Psoas muscle (tissue), 8 donors: ENCODE measurements around the gene ASPN. TPM values are rescaled to one million over a fixed set of nuclear protein-coding genes. Genes with fewer than 3 reads are reported as not detected.
A peak's percentile ranks its signal among the peaks of the same experiment; 100 is the strongest.

ENCODE experiments used
- ATAC-seq, 4 donors: fragments of 200-7000 bp; cut with Tn5 transposase; one replicate each; pipeline ENCODE4 v1.9.1; 2020; ENCODE audit warnings: moderate library complexity in 3 of 4, mild to moderate bottlenecking in 2 of 4
- DNase-seq, 2 donors: peaks; one replicate each; pipeline ENCODE4 v3.0.0-alpha.2; 2020
- H3K27ac ChIP-seq: fragments of 200-600 bp; one replicate; pipeline ENCODE4 v1.8.0; 2022
- H3K27me3 ChIP-seq, 3 donors: fragments of 200-600 bp in 1 of 3; one replicate each; pipeline versions ENCODE4 v1.6.1 to v1.8.0; 2013 to 2022; ENCODE audit warnings: low read length in 2 of 3, mild to moderate bottlenecking in 2 of 3, moderate library complexity in 1 of 3; ENCODE audit not compliant: insufficient read depth in 3 of 3
- H3K36me3 ChIP-seq, 2 donors: fragments of 200-600 bp in 1 of 2; one replicate each; pipeline versions ENCODE4 v1.6.1 to v1.8.0; 2013 to 2022; ENCODE audit warnings: low read depth in 1 of 2, mild to moderate bottlenecking in 1 of 2, moderate library complexity in 1 of 2; ENCODE audit not compliant: insufficient read depth in 1 of 2
- H3K4me1 ChIP-seq: fragments of 200-600 bp; one replicate; pipeline ENCODE4 v1.8.0; 2022
- H3K4me3 ChIP-seq: fragments of 200-600 bp; one replicate; pipeline ENCODE4 v1.8.0; 2022; ENCODE audit warnings: mild to moderate bottlenecking
- H3K9me3 ChIP-seq: fragments of 200-600 bp; one replicate; pipeline ENCODE4 v1.8.0; 2022
- WGBS, 3 donors: extraction: QIAGEN DNeasy Blood & Tissue Kit; methylation state at CpG; one replicate each; pipeline versions ENCODE4 v1.1.6 to v1.1.7; 2013; 5-methylcytosine and 5-hydroxymethylcytosine counted together
- intact Hi-C, 2 donors: fragments of 100-400 bp; cut with DNase I; formaldehyde crosslinking; loops; one replicate each; pipeline versions ENCODE4 v1.11.0 to v1.14.2; 2022
- polyA plus RNA-seq, 3 donors: library from polyadenylated mRNA; stranded (reverse); fragments of 200-250 nt; gene quantifications; one replicate each; pipeline ENCODE4 v1.2.3, GENCODE V29; 2013
- total RNA-seq, 4 donors: library from RNA; stranded (reverse); fragmentation: NEBNext Ultra II Directional in 2 of 4; extraction: Animal tissue kit (Norgen Biotek cat#: 25700) in 2 of 4; gene quantifications; one replicate each; pipeline versions ENCODE4 v1.2.1 to v1.2.4, GENCODE V29; 2021 to 2023
- TF ChIP-seq, protein P1 (sequence below): fragments of 200-600 bp; IDR thresholded peaks from one replicate; pipeline ENCODE4 v1.8.0; 2022; ENCODE audit warnings: antibody characterized with exemption
- donor health status: healthy with polysubstance abuse.
- donor health status: DM: no; HTN: no; CAD: no; lungs with moderate emphysema.
- donor health status: Bipolar disorder and iron deficiency.
- donor health status: healthy.
- donor health status: DM: yes; HTN: yes; CAD: no.
- donor health status: DM: no; HTN: no; CAD: no.
- donor health status: DM: no; HTN: no; CAD: no.
- donor health status: DM: yes; HTN: yes; CAD: no.

The ASPN gene
- total and polyA plus RNA-seq, 7 donors: 0.52 to 5.7 (median 1.2) TPM

DNA sequence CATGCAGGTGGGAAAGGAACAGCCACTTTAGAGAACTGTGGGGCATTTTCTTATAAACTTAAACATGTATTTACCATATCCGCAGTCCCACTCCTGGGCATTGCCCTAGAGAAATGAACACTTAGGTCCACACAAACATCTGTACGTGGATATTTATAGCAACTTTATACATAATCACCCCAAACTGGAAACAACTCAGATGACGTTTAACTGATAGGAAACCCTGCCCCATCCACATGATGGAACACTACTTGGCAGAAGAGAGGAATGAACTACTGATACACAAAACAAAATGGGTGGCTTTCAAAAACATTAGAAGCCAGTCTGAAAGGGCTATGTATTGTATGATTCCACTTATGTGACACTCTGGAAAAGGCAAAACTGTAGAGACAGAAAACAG lies 31.0 kb upstream of the ASPN start:
- H3K27ac ChIP-seq: no peak overlapping the region
- H3K4me1 ChIP-seq: peaks cover 6% of the 10 kb centered on the region
- ATAC-seq (no peak), DNase-seq (no peak)
- intact Hi-C loops: no loop called here
- TF ChIP-seq, protein P1, sequence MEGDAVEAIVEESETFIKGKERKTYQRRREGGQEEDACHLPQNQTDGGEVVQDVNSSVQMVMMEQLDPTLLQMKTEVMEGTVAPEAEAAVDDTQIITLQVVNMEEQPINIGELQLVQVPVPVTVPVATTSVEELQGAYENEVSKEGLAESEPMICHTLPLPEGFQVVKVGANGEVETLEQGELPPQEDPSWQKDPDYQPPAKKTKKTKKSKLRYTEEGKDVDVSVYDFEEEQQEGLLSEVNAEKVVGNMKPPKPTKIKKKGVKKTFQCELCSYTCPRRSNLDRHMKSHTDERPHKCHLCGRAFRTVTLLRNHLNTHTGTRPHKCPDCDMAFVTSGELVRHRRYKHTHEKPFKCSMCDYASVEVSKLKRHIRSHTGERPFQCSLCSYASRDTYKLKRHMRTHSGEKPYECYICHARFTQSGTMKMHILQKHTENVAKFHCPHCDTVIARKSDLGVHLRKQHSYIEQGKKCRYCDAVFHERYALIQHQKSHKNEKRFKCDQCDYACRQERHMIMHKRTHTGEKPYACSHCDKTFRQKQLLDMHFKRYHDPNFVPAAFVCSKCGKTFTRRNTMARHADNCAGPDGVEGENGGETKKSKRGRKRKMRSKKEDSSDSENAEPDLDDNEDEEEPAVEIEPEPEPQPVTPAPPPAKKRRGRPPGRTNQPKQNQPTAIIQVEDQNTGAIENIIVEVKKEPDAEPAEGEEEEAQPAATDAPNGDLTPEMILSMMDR: no peak
- no peak overlapping the region for H3K4me3 ChIP-seq
- no peaks in the 10 kb centered on the region for H3K27me3 ChIP-seq
- no peaks in the 10 kb centered on the region for H3K9me3 ChIP-seq
- H3K36me3 ChIP-seq: no peaks in the 10 kb centered on the region
- WGBS, 3 donors: 43 to 48% (median 46%) methylated on average over 3 of the region's 3 CpGs

- 59 to 90% (median 67%) methylated on average over 3 of the region's 3 CpGs for WGBS, 3 donors
- no peaks in the 10 kb centered on the region for H3K36me3 ChIP-seq
- DNase-seq: no peak
- H3K27me3 ChIP-seq: no peaks in the 10 kb centered on the region
- intact Hi-C loops: no loop called here
- TF ChIP-seq, protein P1: no peak
- H3K4me3 ChIP-seq: no peak overlapping the region
- ATAC-seq: no peak
- H3K27ac ChIP-seq: no peak overlapping the region
- peaks cover 6% of the 10 kb centered on the region for H3K4me1 ChIP-seq
- no peaks in the 10 kb centered on the region for H3K9me3 ChIP-seq
Measured at GRCh38 chr9:92512622-92513021, 30.3 kb upstream of the ASPN start.

DNA sequence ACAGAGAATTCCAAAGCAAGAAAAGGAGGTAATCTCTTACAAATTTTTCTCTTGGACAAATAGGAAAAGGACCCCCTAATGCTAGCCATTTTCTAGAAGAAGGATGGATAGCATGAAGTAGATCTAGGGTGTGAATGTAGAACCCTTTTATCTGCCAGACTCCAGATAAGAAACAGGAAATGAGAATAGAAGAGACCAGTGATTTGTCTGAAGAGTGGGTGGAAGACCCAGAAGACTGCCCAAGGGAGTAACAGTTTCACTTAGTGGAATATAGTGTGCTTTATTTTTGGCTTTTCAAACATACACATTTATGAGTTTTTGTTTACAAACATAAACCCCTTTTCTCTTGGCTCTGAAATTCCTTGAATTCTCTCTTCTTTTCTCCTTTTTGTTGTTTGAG lies 28.4 kb upstream of the ASPN start:
- H3K9me3 ChIP-seq: no peaks in the 10 kb centered on the region
- H3K36me3 ChIP-seq: no peaks in the 10 kb centered on the region
- TF ChIP-seq, protein P1: no peak
- no peak overlapping the region for H3K4me3 ChIP-seq
- H3K27ac ChIP-seq: no peak overlapping the region
- no peaks in the 10 kb centered on the region for H3K27me3 ChIP-seq
- no peak for DNase-seq
- intact Hi-C loops: no loop called here
- no peak for ATAC-seq
- H3K4me1 ChIP-seq: peaks cover 6% of the 10 kb centered on the region

- TF ChIP-seq, protein P1: no peak
- H3K4me1 ChIP-seq: peaks cover 6% of the 10 kb centered on the region
- intact Hi-C loops: no loop called here
- ATAC-seq (no peak), DNase-seq (no peak)
- no peak overlapping the region for H3K4me3 ChIP-seq
- no peaks in the 10 kb centered on the region for H3K36me3 ChIP-seq
- 59 to 66% (median 61%) methylated on average over 5 of the region's 5 CpGs for WGBS, 3 donors
- no peaks in the 10 kb centered on the region for H3K27me3 ChIP-seq
- no peaks in the 10 kb centered on the region for H3K9me3 ChIP-seq
- no peak overlapping the region for H3K27ac ChIP-seq
Measured at GRCh38 chr9:92509050-92509449, 26.7 kb upstream of the ASPN start.

DNA sequence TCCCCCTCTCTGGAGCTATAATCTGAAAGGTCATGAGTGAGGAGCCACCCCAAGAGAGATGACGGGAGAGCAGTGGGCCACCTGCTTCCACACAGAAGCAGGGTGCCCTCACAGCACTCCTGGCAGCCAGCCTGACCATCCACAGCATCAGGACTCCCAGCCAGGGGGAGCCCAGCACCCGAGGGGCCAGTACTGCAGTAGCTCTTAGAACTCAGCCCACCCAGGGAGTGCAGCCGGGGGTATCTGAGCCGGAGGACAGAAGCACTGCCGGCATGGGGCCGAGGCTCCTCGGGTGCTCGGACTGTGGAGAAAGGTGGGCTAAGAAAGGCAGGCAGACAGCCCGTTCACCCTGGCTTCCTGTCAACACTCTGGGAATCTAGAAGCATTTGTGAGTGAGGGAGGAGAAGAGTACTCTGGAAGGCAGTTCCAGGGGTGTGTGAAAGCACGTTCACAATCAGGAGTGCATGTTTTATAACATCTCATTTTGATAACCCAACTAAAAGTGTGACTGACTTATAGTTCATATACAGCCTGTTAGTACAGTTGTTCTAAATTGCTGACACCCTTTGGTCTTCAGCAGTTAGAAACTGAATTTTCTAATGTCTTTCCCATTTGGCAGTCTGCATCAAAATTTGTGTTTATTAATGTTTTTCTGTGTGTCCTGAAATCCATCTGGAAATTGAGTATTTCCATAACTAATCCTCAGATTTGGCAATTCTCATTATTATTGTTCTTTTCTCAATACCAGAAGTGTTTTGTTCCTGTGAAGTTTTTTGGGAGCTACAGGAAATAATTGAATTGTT lies 25.9 kb upstream of the ASPN start:
- H3K4me1 ChIP-seq: peaks cover under 1% of the 10 kb centered on the region
- H3K27ac ChIP-seq: peak overlapping the region; percentile 13
- H3K27me3 ChIP-seq: no peaks in the 10 kb centered on the region
- TF ChIP-seq, protein P1: no peak
- no peaks in the 10 kb centered on the region for H3K9me3 ChIP-seq
- no peak overlapping the region for H3K4me3 ChIP-seq
- H3K36me3 ChIP-seq: no peaks in the 10 kb centered on the region
- intact Hi-C loops: no loop called here
- ATAC-seq (no peak), DNase-seq (no peak)
- 20 to 36% (median 28%) methylated on average over 10 of the region's 10 CpGs for WGBS, 3 donors
